Testis (tissue), 3 donors: ENCODE measurements around the gene BCS1L. TPM values are rescaled to one million over a fixed set of nuclear protein-coding genes. Genes with fewer than 3 reads are reported as not detected.
A peak's percentile ranks its signal among the peaks of the same experiment; 100 is the strongest.
"Not testable (repeated sequence)": the region's sequence is repeated elsewhere in the genome, so short reads cannot be mapped to it uniquely, and the experiment has no call there.

ENCODE experiments used
- DNase-seq: peaks from one replicate; pipeline ENCODE4 v3.0.0-alpha.2; 2019
- H3K27ac ChIP-seq, 2 donors: fragments of 200-600 bp; sonication (generic); one replicate each; pipeline ENCODE4 v1.5.1; 2019
- H3K27me3 ChIP-seq: fragments of 200-600 bp; sonication (generic); one replicate; pipeline ENCODE4 v1.5.1; 2019
- H3K36me3 ChIP-seq: fragments of 200-600 bp; sonication (generic); one replicate; pipeline ENCODE4 v1.5.1; 2017; ENCODE audit warnings: low read depth; ENCODE audit errors: missing control alignments
- H3K4me1 ChIP-seq: fragments of 200-600 bp; sonication (generic); one replicate; pipeline ENCODE4 v1.5.1; 2019
- H3K4me3 ChIP-seq, 2 donors: fragments of 200-600 bp; sonication (generic); one replicate each; pipeline ENCODE4 v1.5.1; 2017 to 2019
- H3K9me3 ChIP-seq: fragments of 200-600 bp; sonication (generic); one replicate; pipeline ENCODE4 v1.5.1; 2017
- POLR2A ChIP-seq: fragments of 450-650 bp; IDR thresholded peaks from one replicate; pipeline ENCODE4 v1.6.1; 2017; ENCODE audit warnings: antibody characterized with exemption, mild to moderate bottlenecking, moderate library complexity
- WGBS, 2 donors: methylation state at CpG; one replicate each; pipeline ENCODE4 v1.1.5; 2018; 5-methylcytosine and 5-hydroxymethylcytosine counted together
- intact Hi-C: fragments of 100-400 bp; cut with DNase I; formaldehyde crosslinking; loops from one replicate; pipeline ENCODE4 v1.15.1; 2023; ENCODE audit warnings: low total_unique reads
- polyA plus RNA-seq: library from polyadenylated mRNA; stranded (reverse); fragments of 350-450 nt; fragmentation: Illumina TruSeq; extraction: RNeasy Lipid Tissue Mini Kit (QIAGEN cat#74804); gene quantifications from one replicate; pipeline ENCODE4 v1.2.3, GENCODE V29; 2014; ENCODE audit warnings: low read depth, low replicate concordance; ENCODE audit not compliant: insufficient read depth
- total RNA-seq, 2 donors: library from RNA; depleted of rRNA; stranded (reverse); fragments of >200 nt; gene quantifications; one replicate each; pipeline ENCODE4 v1.2.3, GENCODE V29; 2016
- TF ChIP-seq, protein P1 (sequence below), 3 experiments: fragments of 450-650 bp in 2 of 3; fragments of 200-600 bp in 1 of 3; sonication (generic) in 1 of 3; IDR thresholded peaks; one replicate each; pipeline ENCODE4 v1.5.1; 2016 to 2019; ENCODE audit warnings: antibody characterized with exemption in 3 of 3, mild to moderate bottlenecking in 2 of 3, moderate library complexity in 1 of 3

Gene BCS1L
- total and polyA plus RNA-seq, 3 donors from 2014 or later = 22.3 to 39.4 (median 37.0) TPM

DNA sequence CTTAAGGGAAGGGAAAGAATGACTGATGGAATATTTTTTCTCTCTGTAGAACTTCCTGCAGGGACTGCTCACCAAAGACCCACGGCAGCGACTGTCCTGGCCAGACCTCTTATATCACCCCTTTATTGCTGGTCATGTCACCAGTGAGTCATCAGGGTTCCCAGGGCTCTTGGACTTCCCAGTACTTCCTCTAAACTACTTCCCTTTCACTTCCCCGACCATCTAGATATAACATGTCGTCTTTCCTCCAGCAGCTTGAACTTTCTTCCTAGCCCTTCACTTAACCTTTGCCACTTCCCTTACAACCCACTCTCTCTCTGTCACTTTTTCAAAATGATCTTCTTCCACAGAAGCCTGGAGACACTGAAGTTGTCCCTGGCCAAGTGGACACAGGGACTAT, 19.6 kb downstream of the BCS1L start:
- intact Hi-C loops = no loop called here
- H3K9me3 ChIP-seq = no peaks in the 10 kb centered on the region
- H3K4me3 ChIP-seq = no peak overlapping the region
- H3K27ac ChIP-seq = no peak overlapping the region
- 72 to 79% methylated on average over 4 of the region's 4 CpGs for WGBS, 2 donors
- H3K27me3 ChIP-seq = no peaks in the 10 kb centered on the region
- TF ChIP-seq POLR2A = no peak
- TF ChIP-seq, protein P1, sequence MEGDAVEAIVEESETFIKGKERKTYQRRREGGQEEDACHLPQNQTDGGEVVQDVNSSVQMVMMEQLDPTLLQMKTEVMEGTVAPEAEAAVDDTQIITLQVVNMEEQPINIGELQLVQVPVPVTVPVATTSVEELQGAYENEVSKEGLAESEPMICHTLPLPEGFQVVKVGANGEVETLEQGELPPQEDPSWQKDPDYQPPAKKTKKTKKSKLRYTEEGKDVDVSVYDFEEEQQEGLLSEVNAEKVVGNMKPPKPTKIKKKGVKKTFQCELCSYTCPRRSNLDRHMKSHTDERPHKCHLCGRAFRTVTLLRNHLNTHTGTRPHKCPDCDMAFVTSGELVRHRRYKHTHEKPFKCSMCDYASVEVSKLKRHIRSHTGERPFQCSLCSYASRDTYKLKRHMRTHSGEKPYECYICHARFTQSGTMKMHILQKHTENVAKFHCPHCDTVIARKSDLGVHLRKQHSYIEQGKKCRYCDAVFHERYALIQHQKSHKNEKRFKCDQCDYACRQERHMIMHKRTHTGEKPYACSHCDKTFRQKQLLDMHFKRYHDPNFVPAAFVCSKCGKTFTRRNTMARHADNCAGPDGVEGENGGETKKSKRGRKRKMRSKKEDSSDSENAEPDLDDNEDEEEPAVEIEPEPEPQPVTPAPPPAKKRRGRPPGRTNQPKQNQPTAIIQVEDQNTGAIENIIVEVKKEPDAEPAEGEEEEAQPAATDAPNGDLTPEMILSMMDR (IDR thresholded peaks at IDR 0.05) = no peak
- no peak for DNase-seq
- no peaks in the 10 kb centered on the region for H3K4me1 ChIP-seq
- H3K36me3 ChIP-seq = no peaks in the 10 kb centered on the region

DNA sequence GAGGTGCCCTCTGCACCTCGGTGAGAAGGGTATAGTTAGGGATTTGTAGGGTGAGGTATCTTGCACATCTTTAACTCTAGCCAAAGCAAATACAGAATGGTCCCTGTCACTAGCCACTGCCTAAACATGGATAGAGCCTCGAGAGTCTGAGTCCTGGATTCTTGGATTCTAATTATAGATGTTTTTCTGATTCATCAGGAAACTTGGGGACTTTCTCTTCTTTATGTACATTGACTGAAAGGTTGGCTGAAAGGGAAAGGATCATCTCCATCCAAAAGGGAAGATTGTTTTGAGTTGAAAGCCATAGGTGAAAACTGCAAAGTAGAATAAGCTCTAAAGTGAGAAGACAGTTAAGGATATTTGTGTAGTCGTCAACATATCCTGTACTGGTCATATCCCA, 20.6 kb downstream of the BCS1L start:
- intact Hi-C loops = no loop called here
- H3K27me3 ChIP-seq = no peaks in the 10 kb centered on the region
- no peaks in the 10 kb centered on the region for H3K36me3 ChIP-seq
- no peaks in the 10 kb centered on the region for H3K9me3 ChIP-seq
- no peaks in the 10 kb centered on the region for H3K4me1 ChIP-seq
- WGBS, 2 donors = 81 to 84% methylated on average over 3 of the region's 3 CpGs
- H3K4me3 ChIP-seq = no peak overlapping the region
- no peak overlapping the region for H3K27ac ChIP-seq
- TF ChIP-seq POLR2A = no peak
- TF ChIP-seq, protein P1 (IDR thresholded peaks at IDR 0.05) = no peak
- DNase-seq = no peak

DNA sequence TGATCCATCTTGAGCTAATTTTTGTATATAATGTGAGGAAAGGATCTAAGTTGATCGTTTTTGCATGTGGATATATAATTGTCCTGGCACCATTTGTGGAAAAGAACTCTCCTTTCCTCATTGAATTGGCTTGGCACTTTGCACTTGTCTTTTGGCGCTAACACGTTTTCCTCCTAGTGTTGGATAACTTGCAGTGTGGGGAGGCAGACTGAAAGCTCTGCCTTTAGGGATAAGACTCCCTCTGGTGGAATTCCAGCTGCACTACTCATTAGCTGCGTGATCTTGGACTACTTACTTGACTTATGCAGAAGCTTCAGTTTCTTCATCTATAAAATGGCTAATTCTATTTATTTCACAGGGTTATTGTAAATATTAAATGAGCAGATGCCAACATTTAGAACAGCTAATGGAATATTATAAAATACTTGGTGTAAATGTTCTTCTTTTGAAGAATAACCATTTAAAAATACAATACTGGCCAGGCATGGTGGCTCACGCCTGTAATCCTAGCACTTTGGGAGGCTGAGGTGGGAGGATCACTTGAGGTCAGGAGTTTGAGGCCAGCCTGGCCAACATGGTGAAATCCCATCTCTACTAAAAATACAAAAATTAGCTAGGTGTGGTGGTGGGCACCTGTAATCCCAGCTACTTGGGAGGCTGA, 28.0 kb downstream of the BCS1L start:
- H3K27ac ChIP-seq, H3K27me3 ChIP-seq, intact Hi-C loops, H3K4me3 ChIP-seq, H3K9me3 ChIP-seq, H3K36me3 ChIP-seq, H3K4me1 ChIP-seq: not testable (repeated sequence)
- WGBS, 2 donors = 35 to 47% methylated on average over 5 of the region's 5 CpGs
- TF ChIP-seq, protein P1 (IDR thresholded peaks at IDR 0.05) = peak; percentile 54 to 68 (median 66)
- DNase-seq = peak; percentile 81

DNA sequence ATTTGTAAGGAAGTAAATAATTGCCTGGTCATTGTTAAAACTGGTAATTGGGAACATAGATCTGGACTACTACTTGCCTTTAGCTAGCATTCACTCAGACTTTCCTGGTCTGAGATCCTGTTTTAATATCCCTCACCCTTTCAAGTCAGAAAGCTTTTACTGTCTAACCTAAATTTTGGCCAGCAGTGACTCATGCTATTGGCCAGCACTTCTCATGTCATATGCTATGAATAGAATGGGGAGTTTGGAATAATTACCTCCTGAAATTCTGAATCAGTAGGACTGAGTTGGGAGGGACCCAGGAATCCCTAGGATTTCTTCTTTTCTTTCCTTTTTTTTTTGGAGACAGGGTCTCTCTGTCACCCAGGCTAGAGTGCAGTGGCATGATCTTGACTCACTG, 31.8 kb downstream of the BCS1L start:
- Histone ChIP-seq H3K27me3 (no peaks in the 10 kb centered on the region), H3K4me1 (no peaks in the 10 kb centered on the region), H3K27ac (no peak overlapping the region), H3K9me3 (no peaks in the 10 kb centered on the region), H3K4me3 (no peak overlapping the region), H3K36me3 (no peaks in the 10 kb centered on the region)
- DNase-seq = no peak
- intact Hi-C loops = no loop called here
- no peak for TF ChIP-seq POLR2A
- TF ChIP-seq, protein P1 (IDR thresholded peaks at IDR 0.05) = no peak
